DND-41 (cell line): ENCODE data around the gene TSSK6.
A peak's percentile ranks its signal among the peaks of the same experiment; 100 is the strongest.

Source experiments
- ATAC-seq: fragments of 200-7000 bp; cut with Tn5 transposase; 3 replicates; pipeline ENCODE4 v1.9.1; 2021; ENCODE audit warnings: low read depth; ENCODE audit not compliant: insufficient read depth
- DNase-seq: peaks from one replicate; pipeline ENCODE4 v3.0.0-alpha.2; 2020
- H2AFZ ChIP-seq: 2 replicates; pipeline ENCODE4 v1.6.0; 2012; ENCODE audit warnings: low read depth, low read length
- H3K27ac ChIP-seq: 2 replicates; pipeline ENCODE4 v1.5.1; 2012; ENCODE audit warnings: low read length, inconsistent platforms
- H3K27me3 ChIP-seq: fragments of 200-600 bp; sonication (generic); 2 replicates; pipeline ENCODE4 v1.6.0; 2012; ENCODE audit warnings: low read length, mild to moderate bottlenecking, inconsistent platforms; ENCODE audit not compliant: insufficient read depth, poor library complexity
- H3K36me3 ChIP-seq: 2 replicates; pipeline ENCODE4 v1.5.1; 2012; ENCODE audit warnings: low read length, inconsistent platforms; ENCODE audit not compliant: insufficient read depth
- H3K4me1 ChIP-seq: 2 replicates; pipeline ENCODE4 v1.5.1; 2012; ENCODE audit warnings: mild to moderate bottlenecking, low read length; ENCODE audit not compliant: insufficient read depth
- H3K4me2 ChIP-seq: 2 replicates; pipeline ENCODE4 v1.6.0; 2012; ENCODE audit warnings: mild to moderate bottlenecking, moderate library complexity, low read length, inconsistent platforms; ENCODE audit not compliant: insufficient read depth
- H3K4me3 ChIP-seq, 2 experiments: fragments of 200-600 bp in 1 of 2; shearing (Covaris generic) in 1 of 2; 2 replicates each; pipeline ENCODE4 v1.5.1; 2012 to 2016; ENCODE audit warnings: inconsistent platforms in 2 of 2, low read length in 2 of 2, mild to moderate bottlenecking in 2 of 2, low read depth in 1 of 2, moderate library complexity in 1 of 2
- H3K79me2 ChIP-seq: 2 replicates; pipeline ENCODE4 v1.6.0; 2012; ENCODE audit warnings: low read length, inconsistent platforms; ENCODE audit not compliant: insufficient read depth
- H3K9ac ChIP-seq: 2 replicates; pipeline ENCODE4 v1.6.0; 2012; ENCODE audit warnings: low read depth, mild to moderate bottlenecking, inconsistent platforms, low read length, moderate library complexity
- H3K9me3 ChIP-seq: 2 replicates; pipeline ENCODE4 v1.5.1; 2012; ENCODE audit warnings: low read length, moderate library complexity, mild to moderate bottlenecking, inconsistent platforms; ENCODE audit not compliant: insufficient read depth, severe bottlenecking
- H4K20me1 ChIP-seq: 2 replicates; pipeline ENCODE4 v1.6.0; 2012; ENCODE audit warnings: low read length; ENCODE audit not compliant: insufficient read depth
- CTCF ChIP-seq: IDR thresholded peaks from 2 replicates; pipeline ENCODE4 v1.5.1; 2012; ENCODE audit warnings: borderline replicate concordance, low read length, moderate library complexity, mild to moderate bottlenecking; ENCODE audit not compliant: poor library complexity, severe bottlenecking; ENCODE audit errors: extremely low read depth
- EZH2 ChIP-seq: IDR thresholded peaks from 3 replicates; pipeline ENCODE4 v1.6.1; 2012; ENCODE audit warnings: borderline replicate concordance, low read depth, mild to moderate bottlenecking, moderate library complexity, low read length, inconsistent platforms; ENCODE audit not compliant: severe bottlenecking

The TSSK6 gene

GRCh38 chr19:19552798-19553197 lies 37.5 kb upstream of the TSSK6 start:
- DNase-seq (no peak), ATAC-seq (peak; percentile 49; the same call in 2 of the 3 replicates)
- no peak overlapping the region for H2AFZ ChIP-seq
- H3K4me1 ChIP-seq = no peaks in the 10 kb centered on the region
- no peaks in the 10 kb centered on the region for H4K20me1 ChIP-seq
- H3K9ac ChIP-seq = no peak overlapping the region
- H3K79me2 ChIP-seq = no peaks in the 10 kb centered on the region
- H3K9me3 ChIP-seq = no peaks in the 10 kb centered on the region
- H3K4me2 ChIP-seq = no peak overlapping the region
- H3K36me3 ChIP-seq = no peaks in the 10 kb centered on the region
- H3K27ac ChIP-seq = no peak overlapping the region
- TF ChIP-seq EZH2 (no peak), CTCF (peak; percentile 54)
- no peak overlapping the region for H3K4me3 ChIP-seq
- no peaks in the 10 kb centered on the region for H3K27me3 ChIP-seq

- no peak for DNase-seq
- H4K20me1 ChIP-seq = no peaks in the 10 kb centered on the region
- H3K4me2 ChIP-seq = no peak overlapping the region
- no peaks in the 10 kb centered on the region for H3K9me3 ChIP-seq
- H3K9ac ChIP-seq = no peak overlapping the region
- H3K27ac ChIP-seq = no peak overlapping the region
- no peaks in the 10 kb centered on the region for H3K36me3 ChIP-seq
- no peak for TF ChIP-seq EZH2
- TF ChIP-seq CTCF = no peak
- H3K4me3 ChIP-seq = no peak overlapping the region
- no peaks in the 10 kb centered on the region for H3K27me3 ChIP-seq
- ATAC-seq = no peak
- H2AFZ ChIP-seq = no peak overlapping the region
- no peaks in the 10 kb centered on the region for H3K4me1 ChIP-seq
- H3K79me2 ChIP-seq = no peaks in the 10 kb centered on the region
Measured at GRCh38 chr19:19551853-19552192, 36.5 kb upstream of the TSSK6 start.

GRCh38 chr19:19550972-19551852 lies 35.9 kb upstream of the TSSK6 start:
- Histone ChIP-seq H3K27me3 (no peaks in the 10 kb centered on the region), H4K20me1 (no peaks in the 10 kb centered on the region), H3K4me3 (no peak overlapping the region), H3K9me3 (no peaks in the 10 kb centered on the region), H3K79me2 (no peaks in the 10 kb centered on the region), H3K4me2 (no peak overlapping the region), H3K36me3 (no peaks in the 10 kb centered on the region), H2AFZ (no peak overlapping the region), H3K27ac (no peak overlapping the region), H3K9ac (no peak overlapping the region), H3K4me1 (no peaks in the 10 kb centered on the region)
- no peak for DNase-seq
- ATAC-seq = no peak
- no peak for TF ChIP-seq CTCF
- no peak for TF ChIP-seq EZH2
